Measurements from ENCODE around the gene VWDE. TPM values are rescaled to one million over a fixed set of nuclear protein-coding genes. Genes with fewer than 3 reads are reported as not detected.
"Not testable (repeated sequence)": the region's sequence is repeated elsewhere in the genome, so short reads cannot be mapped to it uniquely, and the experiment has no call there.

Gene VWDE
- polyA plus RNA-seq, 3 donors, result not detected

DNA sequence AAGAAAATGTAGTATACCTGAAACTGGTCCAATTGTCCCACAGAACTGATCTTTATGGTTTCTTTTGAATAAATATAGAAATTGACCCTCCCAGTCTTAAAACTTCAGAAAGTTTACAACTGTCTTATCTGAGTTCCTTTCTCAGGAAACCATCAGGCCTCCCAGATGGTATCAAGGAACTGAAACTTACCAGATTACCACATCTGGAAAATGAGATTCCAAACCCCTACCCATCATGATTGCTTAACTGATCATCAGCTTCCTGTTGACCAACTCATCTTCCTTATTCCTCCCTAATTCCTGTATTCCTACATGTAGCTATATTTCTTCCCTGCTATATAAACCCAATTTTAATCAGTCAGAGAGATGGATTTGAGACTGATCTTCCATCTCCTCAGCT is 5.5 kb downstream of the VWDE start:
- intact Hi-C loops (cut with micrococcal nuclease), result no loop called here
- Histone ChIP-seq H2AFZ (ENCODE audit: insufficient read depth, low read depth, low read length, poor library complexity, severe bottlenecking) (no peak overlapping the region), H3K9me3 (replicated peaks in 1 of 2; ENCODE audit: control insufficient read depth in 1 of 2, insufficient read depth in 1 of 2, low read length in 2 of 2) (peaks cover 7 to 16% of the 10 kb centered on the region in 2 donors), H3K4me3 (replicated peaks in 1 of 3; ENCODE audit: low read depth in 2 of 3, low read length in 3 of 3) (no peak overlapping the region), H3K79me2 (ENCODE audit: insufficient read depth, low read length) (no peaks in the 10 kb centered on the region), H3K4me1 (ENCODE audit: control insufficient read depth in 1 of 2, insufficient read depth in 2 of 2, low read length in 2 of 2) (peaks cover 3% of the 10 kb centered on the region in 2 donors), H3K9ac (ENCODE audit: insufficient read depth, low read length, poor library complexity, severe bottlenecking) (no peak overlapping the region), H3K27ac (ENCODE audit: low read depth in 1 of 2, low read length in 2 of 2) (no peak overlapping the region), H3K27me3 (ENCODE audit: control insufficient read depth in 2 of 2, insufficient read depth in 2 of 2, low read length in 2 of 2) (peaks cover 0 to 3% of the 10 kb centered on the region in 2 donors), H3K4me2 (replicated peaks; ENCODE audit: extremely low read depth, low read length, poor library complexity, severe bottlenecking) (no peak overlapping the region), H4K20me1 (ENCODE audit: insufficient read depth, low read length) (no peaks in the 10 kb centered on the region), H3K36me3 (replicated peaks in 1 of 2; ENCODE audit: control insufficient read depth in 1 of 2, insufficient read depth in 2 of 2, low read length in 2 of 2) (no peaks in the 10 kb centered on the region)
- peaks cover 15 to 28% (median 19%) of the 10 kb centered on the region in 7 donors for H3K9me3 Mint-ChIP-seq
- DNase-seq, result no peak
- H3K27me3 Mint-ChIP-seq (ENCODE audit: low read depth in 3 of 3), result peaks cover 5 to 8% (median 7%) of the 10 kb centered on the region in 3 donors
- H3K27ac Mint-ChIP-seq, result no peak overlapping the region
- TF ChIP-seq CTCF (IDR thresholded peaks at IDR 0.05), result no peak
- no peak overlapping the region for H3K4me3 Mint-ChIP-seq
- no peaks in the 10 kb centered on the region for H3K36me3 Mint-ChIP-seq
- H3K4me1 Mint-ChIP-seq, result peaks cover 5% of the 10 kb centered on the region

DNA sequence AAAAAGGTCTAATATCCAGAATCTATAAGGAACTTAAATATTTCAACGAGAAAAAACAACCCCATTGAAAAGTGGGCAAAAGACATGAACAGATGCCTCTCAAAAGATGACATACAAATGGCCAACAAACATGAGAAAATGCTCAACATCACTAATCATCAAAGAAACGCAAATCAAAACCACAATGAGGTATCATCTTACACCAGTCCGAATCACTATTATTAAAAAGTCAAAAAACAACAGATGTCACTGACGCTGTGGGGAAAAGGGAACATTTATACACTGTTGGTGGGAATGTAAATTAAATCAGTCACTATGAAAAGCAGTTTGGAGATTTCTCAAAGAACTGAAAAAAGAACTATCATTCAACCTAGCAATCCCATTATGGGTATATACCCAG is 6.0 kb downstream of the VWDE start:
- TF ChIP-seq CTCF (IDR thresholded peaks at IDR 0.05), result no peak
- Histone ChIP-seq H3K4me1 (ENCODE audit: control insufficient read depth in 1 of 2, insufficient read depth in 2 of 2, low read length in 2 of 2) (no peaks in the 10 kb centered on the region), H4K20me1 (ENCODE audit: insufficient read depth, low read length) (no peaks in the 10 kb centered on the region), H3K9me3 (replicated peaks in 1 of 2; ENCODE audit: control insufficient read depth in 1 of 2, insufficient read depth in 1 of 2, low read length in 2 of 2) (peaks cover 7 to 16% of the 10 kb centered on the region in 2 donors), H3K79me2 (ENCODE audit: insufficient read depth, low read length) (no peaks in the 10 kb centered on the region), H3K4me2 (replicated peaks; ENCODE audit: extremely low read depth, low read length, poor library complexity, severe bottlenecking) (no peak overlapping the region), H3K9ac (ENCODE audit: insufficient read depth, low read length, poor library complexity, severe bottlenecking) (no peak overlapping the region), H3K27ac (ENCODE audit: low read depth in 1 of 2, low read length in 2 of 2) (no peak overlapping the region), H3K4me3 (replicated peaks in 1 of 3; ENCODE audit: low read depth in 2 of 3, low read length in 3 of 3) (no peak overlapping the region), H3K36me3 (replicated peaks in 1 of 2; ENCODE audit: control insufficient read depth in 1 of 2, insufficient read depth in 2 of 2, low read length in 2 of 2) (no peaks in the 10 kb centered on the region), H3K27me3 (ENCODE audit: control insufficient read depth in 2 of 2, insufficient read depth in 2 of 2, low read length in 2 of 2) (no peaks in the 10 kb centered on the region), H2AFZ (ENCODE audit: insufficient read depth, low read depth, low read length, poor library complexity, severe bottlenecking) (no peak overlapping the region)
- Mint-ChIP-seq H3K36me3 (no peaks in the 10 kb centered on the region), H3K4me1 (peaks cover under 1% of the 10 kb centered on the region), H3K9me3 (peaks cover 15 to 28% (median 19%) of the 10 kb centered on the region in 7 donors), H3K4me3 (no peak overlapping the region), H3K27me3 (ENCODE audit: low read depth in 3 of 3) (peaks cover 0 to 3% (median 2%) of the 10 kb centered on the region in 3 donors), H3K27ac (no peak overlapping the region)
- WGBS (ENCODE audit: insufficient coverage), result 100% methylated on average over 1 of the region's 4 CpGs
- no peak for DNase-seq
- intact Hi-C loops (cut with micrococcal nuclease), result no loop called here

DNA sequence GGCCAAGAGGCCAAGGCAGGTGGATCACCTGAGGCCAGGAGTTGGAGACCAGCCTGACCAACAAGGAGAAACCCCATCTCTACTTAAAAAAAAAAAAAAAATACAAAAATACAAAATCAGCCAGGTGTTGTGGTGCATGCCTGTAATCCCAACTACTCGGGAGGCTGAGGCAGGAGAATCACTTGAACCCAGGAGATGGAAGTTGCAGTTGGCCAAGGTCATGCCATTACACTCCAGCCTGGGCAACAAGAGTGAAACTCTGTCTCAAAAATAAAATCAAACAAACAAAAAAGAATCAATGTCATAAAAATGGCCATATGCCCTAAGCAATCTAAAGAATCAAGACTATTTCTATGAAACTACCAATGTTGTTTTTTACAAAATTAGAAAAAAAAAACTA is 7.0 kb downstream of the VWDE start:
- H3K4me3 ChIP-seq (replicated peaks in 1 of 3; ENCODE audit: low read depth in 2 of 3, low read length in 3 of 3); intact Hi-C loops (cut with micrococcal nuclease); H3K79me2 ChIP-seq (ENCODE audit: insufficient read depth, low read length): not testable (repeated sequence)

More for the DNA sequence above, 7.0 kb downstream of the VWDE start:
- not testable (repeated sequence) for H3K4me3 Mint-ChIP-seq; H3K4me1 ChIP-seq (ENCODE audit: control insufficient read depth in 1 of 2, insufficient read depth in 2 of 2, low read length in 2 of 2); H4K20me1 ChIP-seq (ENCODE audit: insufficient read depth, low read length); H3K9ac ChIP-seq (ENCODE audit: insufficient read depth, low read length, poor library complexity, severe bottlenecking); H2AFZ ChIP-seq (ENCODE audit: insufficient read depth, low read depth, low read length, poor library complexity, severe bottlenecking); DNase-seq; H3K27me3 ChIP-seq (ENCODE audit: control insufficient read depth in 2 of 2, insufficient read depth in 2 of 2, low read length in 2 of 2); H3K4me1 Mint-ChIP-seq; H3K27ac Mint-ChIP-seq; H3K27me3 Mint-ChIP-seq (ENCODE audit: low read depth in 3 of 3); H3K4me2 ChIP-seq (replicated peaks; ENCODE audit: extremely low read depth, low read length, poor library complexity, severe bottlenecking); H3K27ac ChIP-seq (ENCODE audit: low read depth in 1 of 2, low read length in 2 of 2); H3K36me3 Mint-ChIP-seq; H3K36me3 ChIP-seq (replicated peaks in 1 of 2; ENCODE audit: control insufficient read depth in 1 of 2, insufficient read depth in 2 of 2, low read length in 2 of 2)
- H3K9me3 Mint-ChIP-seq, result peaks cover 15 to 28% (median 19%) of the 10 kb centered on the region in 7 donors
- peaks cover 7 to 16% of the 10 kb centered on the region in 2 donors for H3K9me3 ChIP-seq (replicated peaks in 1 of 2; ENCODE audit: control insufficient read depth in 1 of 2, insufficient read depth in 1 of 2, low read length in 2 of 2)
- 100% methylated on average over 1 of the region's 1 CpG for WGBS (ENCODE audit: insufficient coverage)
